ENCODE measurements around the gene EP400.
"Not testable (repeated sequence)": the region's sequence is repeated elsewhere in the genome, so short reads cannot be mapped to it uniquely, and the experiment has no call there.

GRCh38 chr12:131961328-131961727 lies 11.6 kb downstream of the EP400 start:
- TF ChIP-seq ZNF394, ZNF138 (tag by site-specific recombination; IDR thresholded peaks at IDR 0.05; ENCODE audit: borderline replicate concordance): not testable (repeated sequence)
- TF ChIP-seq, protein P1, sequence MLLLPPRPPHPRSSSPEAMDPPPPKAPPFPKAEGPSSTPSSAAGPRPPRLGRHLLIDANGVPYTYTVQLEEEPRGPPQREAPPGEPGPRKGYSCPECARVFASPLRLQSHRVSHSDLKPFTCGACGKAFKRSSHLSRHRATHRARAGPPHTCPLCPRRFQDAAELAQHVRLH (tag by site-specific recombination; IDR thresholded peaks at IDR 0.05) = not testable (repeated sequence)
